Motor neuron (in vitro differentiated cells): ENCODE measurements around the gene PDK4. TPM values are rescaled to one million over a fixed set of nuclear protein-coding genes. Genes with fewer than 3 reads are reported as not detected.

Experiments used
- ATAC-seq, 8 experiments: fragments of 200-7000 bp; cut with Tn5 transposase; replicated peaks in 6 of 8; 2 replicates each; pipeline ENCODE4 v1.8.0; 2021; ENCODE audit warnings: mild to moderate bottlenecking in 8 of 8, moderate library complexity in 8 of 8
- H3K27ac ChIP-seq, 2 donors: fragments of 250-450 bp; sonication (Bioruptor Pico); 2 replicates each; pipeline ENCODE4 v1.9.0; 2021; ENCODE audit warnings: antibody characterized with exemption in 2 of 2, mild to moderate bottlenecking in 2 of 2, moderate library complexity in 1 of 2
- H3K4me1 ChIP-seq, 2 donors: fragments of 250-450 bp; sonication (Bioruptor Pico); replicated peaks in 1 of 2; 2 replicates each; pipeline ENCODE4 v1.6.1; 2021; ENCODE audit warnings: antibody characterized with exemption in 2 of 2, mild to moderate bottlenecking in 2 of 2, moderate library complexity in 1 of 2
- H3K4me3 ChIP-seq, 5 donors: fragments of 250-450 bp; sonication (Bioruptor Pico); 2 replicates each; pipeline ENCODE4 v1.9.0; 2021; ENCODE audit warnings: antibody characterized with exemption in 5 of 5, mild to moderate bottlenecking in 5 of 5, moderate library complexity in 4 of 5
- WGBS, 10 experiments: fragments of 450-650 bp; shearing (Covaris generic); methylation state at CpG; one replicate each; pipeline ENCODE4 v1.0.0; 2022; 5-methylcytosine and 5-hydroxymethylcytosine counted together
- in situ Hi-C, 9 experiments: fragments of 400-800 bp; cut with MboI; loops; one replicate each; pipeline ENCODE4 v1.15.0; 2021; ENCODE audit warnings: low sequenced_read_pairs in 9 of 9, low pct_unique_long_range_greater_than_20kb in 2 of 9; ENCODE audit not compliant: unreplicated experiment in 9 of 9
- total RNA-seq, 8 experiments: library from RNA; unstranded; fragments of 300-600 nt; gene quantifications; 2 replicates each; pipeline versions ENCODE4 v1.2.3 to v1.2.4, GENCODE V29; 2022

PDK4 gene
- total RNA-seq: 10 to 100 TPM in 1 of 8 experiments, 1 to 10 TPM in 2, under 1 TPM in 4, not detected in 1; 0.22 to 23.2 (median 0.87) TPM

- in situ Hi-C loops: no loop called here
- WGBS, 10 experiments: 0 to 7% (median 0%) methylated on average over 1 to 23 of the region's 63 CpGs; no CpG with 5 or more reads in 1 of the 10 experiments
- Histone ChIP-seq H3K4me3 (peak within 1 kb of the TSS; percentile 17 to 45 (median 33)), H3K27ac (no peak within 1 kb of the TSS), H3K4me1 (peaks cover 0 to 2% of the 10 kb centered on the region in 2 donors)
- peak; percentile 89 to 96 (median 95) for ATAC-seq
Observed at GRCh38 chr7:95596198-95597063, at the start of gene PDK4. PDK4 (minus strand) TSS chr7:95596516; CDS start chr7:95596293, 223 bp downstream.

DNA sequence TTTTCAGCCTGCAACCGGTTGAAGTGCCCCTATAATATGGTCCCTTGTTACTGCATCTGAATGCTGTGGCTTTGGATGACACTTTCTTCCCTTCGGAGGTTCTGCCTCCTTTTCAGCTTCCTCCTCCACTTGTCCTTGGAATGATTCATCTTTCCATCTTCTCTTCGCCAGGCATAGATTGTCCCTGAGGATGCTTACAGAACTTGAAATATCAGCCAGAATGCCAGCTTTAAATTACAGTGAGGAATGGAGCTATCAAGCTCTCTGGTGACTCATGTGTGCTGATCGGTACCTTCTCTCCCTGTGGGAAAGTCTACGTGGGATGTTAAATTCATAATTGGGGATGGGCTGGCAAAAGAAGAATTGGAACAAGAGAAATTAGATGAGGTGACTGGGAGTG is 45.9 kb upstream of the PDK4 start:
- peaks cover 0 to 3% of the 10 kb centered on the region in 2 donors for H3K4me1 ChIP-seq
- no peak overlapping the region for H3K27ac ChIP-seq
- ATAC-seq: peak in 1 of 8 experiments; percentile 27
- in situ Hi-C loops: no loop called here
- WGBS, 10 experiments: 11 to 82% (median 67%) methylated on average over 1 to 5 of the region's 5 CpGs
- no peak overlapping the region for H3K4me3 ChIP-seq

DNA sequence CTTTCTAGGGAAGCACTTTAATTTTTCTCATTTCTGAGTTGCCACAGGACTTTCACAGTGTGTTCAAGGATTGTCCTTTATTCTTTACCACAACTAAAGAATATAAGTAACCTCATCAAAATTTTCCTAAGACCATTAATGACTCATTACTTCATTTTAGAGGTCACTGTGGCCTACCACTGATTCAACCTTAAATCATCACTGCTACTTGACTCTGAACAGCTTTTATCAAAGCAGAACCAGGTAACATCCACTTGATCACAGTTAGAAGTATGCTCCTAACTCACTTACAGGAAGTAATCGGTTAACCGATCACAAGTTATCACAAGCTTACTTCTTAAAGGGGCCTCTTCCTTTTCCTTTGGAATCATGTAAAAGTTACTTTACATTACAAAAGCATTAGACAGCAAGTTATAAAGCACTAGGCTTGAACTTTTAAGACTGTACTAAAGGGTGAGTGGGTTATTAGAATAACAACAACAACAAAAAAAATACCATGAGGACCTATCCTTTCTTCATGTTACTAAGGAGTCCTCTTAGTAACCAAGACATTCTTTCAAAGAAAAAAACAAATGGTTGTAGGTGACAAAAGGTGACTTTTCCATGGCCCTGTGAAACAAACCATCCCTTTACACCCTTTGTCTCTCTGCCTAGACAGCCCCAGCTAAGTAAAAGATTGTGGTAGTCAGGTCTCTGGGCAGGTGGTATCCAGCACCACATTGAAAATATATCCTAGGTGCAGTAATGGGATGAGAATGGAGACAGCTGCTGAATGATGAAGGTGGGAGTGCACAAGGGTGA is 40.0 kb upstream of the PDK4 start:
- peak in 5 of 8 experiments; percentile 65 to 93 (median 76) for ATAC-seq
- WGBS, 10 experiments: 0 to 100% (median 11%) methylated on average over 1 to 2 of the region's 2 CpGs; no CpG with 5 or more reads in 3 of the 10 experiments
- in situ Hi-C loops: no loop called here
- Histone ChIP-seq H3K4me3 (no peak overlapping the region), H3K27ac (peak overlapping the region; percentile 38 to 57), H3K4me1 (peaks cover 4 to 7% of the 10 kb centered on the region in 2 donors)

DNA sequence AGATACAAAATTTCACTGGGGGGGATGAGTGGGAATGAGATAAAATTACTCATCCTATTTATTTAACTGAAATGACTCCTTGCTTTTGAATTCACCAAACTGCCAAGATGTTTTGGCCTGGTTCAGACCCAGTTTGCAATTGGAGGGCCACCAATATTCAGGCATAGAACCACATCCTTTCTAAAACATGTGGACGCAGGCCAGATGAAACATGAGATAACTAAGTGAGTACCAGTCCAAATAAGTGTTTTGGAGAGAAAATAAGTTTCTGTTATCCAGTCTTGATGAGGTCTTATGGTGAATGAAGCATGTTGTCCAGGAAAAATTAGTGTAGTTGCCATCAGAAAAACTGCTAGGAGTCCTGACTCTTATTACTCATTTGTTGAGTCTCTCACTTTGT is 36.3 kb upstream of the PDK4 start:
- H3K4me3 ChIP-seq: no peak overlapping the region
- WGBS, 10 experiments: 0 to 100% (median 55%) methylated on average over 1 of the region's 1 CpG; no CpG with 5 or more reads in 2 of the 10 experiments
- no peak overlapping the region for H3K27ac ChIP-seq
- in situ Hi-C loops: no loop called here
- peaks cover 4% of the 10 kb centered on the region in 2 donors for H3K4me1 ChIP-seq
- no peak for ATAC-seq

DNA sequence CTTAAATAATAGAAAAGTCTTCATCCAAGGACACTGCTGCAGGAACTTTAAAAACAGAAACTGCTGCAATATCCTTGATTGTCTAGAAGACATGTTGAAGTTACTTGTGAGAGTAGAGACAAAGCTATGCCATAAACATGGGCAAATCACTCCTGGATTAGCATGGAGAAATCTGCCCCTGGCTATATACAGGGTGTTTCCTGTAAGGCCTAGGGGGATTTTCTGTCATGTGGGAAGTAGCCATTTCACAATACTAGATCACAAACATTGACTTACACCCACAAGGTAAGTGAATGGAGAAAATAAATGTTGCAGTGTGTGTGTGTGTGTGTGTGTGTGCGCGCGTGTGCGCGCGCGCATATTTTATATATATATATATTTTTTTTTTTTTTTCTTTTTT is 35.2 kb upstream of the PDK4 start:
- in situ Hi-C loops: no loop called here
- H3K27ac ChIP-seq: no peak overlapping the region
- ATAC-seq: peak in 3 of 8 experiments; percentile 30 to 74 (median 66)
- H3K4me1 ChIP-seq: peaks cover 4% of the 10 kb centered on the region in 2 donors
- 67 to 96% (median 87%) methylated on average over 3 to 7 of the region's 7 CpGs; no CpG with 5 or more reads in 4 of the 10 experiments for WGBS, 10 experiments
- no peak overlapping the region for H3K4me3 ChIP-seq

GRCh38 chr7:95630702-95631458 is 34.6 kb upstream of the PDK4 start:
- Histone ChIP-seq H3K4me3 (no peak overlapping the region), H3K27ac (no peak overlapping the region), H3K4me1 (peaks cover under 1% of the 10 kb centered on the region in 2 donors)
- in situ Hi-C loops: no loop called here
- ATAC-seq: peak in 3 of 8 experiments; percentile 78 to 86 (median 79)
- WGBS, 10 experiments: 40 to 100% (median 72%) methylated on average over 2 to 6 of the region's 6 CpGs

DNA sequence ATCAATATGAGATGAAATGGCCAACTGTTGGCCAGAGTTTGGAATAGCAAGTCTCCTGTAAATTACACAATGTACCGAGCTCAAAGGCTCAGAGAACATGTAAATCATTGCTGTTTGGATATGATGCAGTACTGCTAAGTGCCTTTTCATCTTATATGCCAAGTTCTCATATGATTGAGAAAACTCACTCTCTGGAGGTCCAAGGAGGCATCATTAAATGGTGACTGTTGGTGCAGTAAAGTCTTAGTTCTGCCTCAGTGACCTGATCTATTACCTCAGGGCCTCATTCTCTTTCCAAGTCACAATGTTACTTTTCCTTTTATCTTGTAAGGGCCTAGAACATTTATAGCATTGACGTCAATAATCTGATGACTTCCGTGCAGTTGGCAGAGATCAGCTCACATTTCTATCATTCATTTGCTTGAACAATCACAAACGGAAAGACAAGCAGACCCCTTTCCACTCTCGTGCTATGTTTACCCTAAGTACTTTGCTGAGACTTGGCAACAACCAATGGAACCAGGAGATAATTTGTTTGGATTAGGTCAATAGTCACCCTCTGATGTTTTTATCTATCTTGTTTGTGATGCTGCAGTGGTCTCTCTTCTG is 32.6 kb upstream of the PDK4 start:
- no peaks in the 10 kb centered on the region for H3K4me1 ChIP-seq
- H3K4me3 ChIP-seq: no peak overlapping the region
- in situ Hi-C loops: no loop called here
- WGBS, 10 experiments: 8 to 94% (median 71%) methylated on average over 1 to 5 of the region's 5 CpGs; no CpG with 5 or more reads in 1 of the 10 experiments
- ATAC-seq: peak in 3 of 8 experiments; percentile 22 to 90 (median 66)
- H3K27ac ChIP-seq: no peak overlapping the region

DNA sequence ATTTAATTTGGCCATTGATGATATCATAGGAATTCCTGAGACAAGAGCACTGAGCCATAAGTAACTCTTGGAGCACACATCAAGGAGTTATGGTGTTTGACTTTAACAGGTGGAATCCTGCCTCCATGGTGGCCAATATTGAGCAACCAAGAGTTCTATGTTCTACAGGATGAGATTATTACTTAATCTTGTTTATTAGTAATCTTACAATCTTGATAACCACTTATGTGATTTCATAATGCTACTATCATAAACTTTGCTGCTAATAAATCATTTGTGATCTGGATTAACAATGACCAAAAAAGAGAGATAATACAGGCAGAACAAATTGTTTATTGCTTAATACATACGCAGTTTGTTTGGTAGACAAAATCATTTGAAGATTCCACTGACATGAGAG is 27.5 kb upstream of the PDK4 start:
- Histone ChIP-seq H3K27ac (no peak overlapping the region), H3K4me3 (no peak overlapping the region), H3K4me1 (no peaks in the 10 kb centered on the region)
- WGBS, 10 experiments: 0 to 100% (median 50%) methylated on average over 1 of the region's 1 CpG; no CpG with 5 or more reads in 3 of the 10 experiments
- ATAC-seq: no peak
- in situ Hi-C loops: no loop called here

GRCh38 chr7:95622859-95623258 is 26.5 kb upstream of the PDK4 start:
- Histone ChIP-seq H3K4me3 (no peak overlapping the region), H3K4me1 (no peaks in the 10 kb centered on the region), H3K27ac (no peak overlapping the region)
- in situ Hi-C loops: no loop called here
- ATAC-seq: no peak
- 38 to 100% (median 97%) methylated on average over 1 to 3 of the region's 3 CpGs; no CpG with 5 or more reads in 2 of the 10 experiments for whole genome bisulfite sequencing, 10 experiments

- Histone ChIP-seq H3K4me3 (no peak overlapping the region), H3K4me1 (no peaks in the 10 kb centered on the region), H3K27ac (no peak overlapping the region)
- ATAC-seq: peak in 1 of 8 experiments; percentile 28
- in situ Hi-C loops: no loop called here
Observed at GRCh38 chr7:95622001-95622549, 25.8 kb upstream of the PDK4 start.

GRCh38 chr7:95621404-95621803 is 25.1 kb upstream of the PDK4 start:
- no peak overlapping the region for H3K27ac ChIP-seq
- in situ Hi-C loops: no loop called here
- H3K4me1 ChIP-seq: no peaks in the 10 kb centered on the region
- ATAC-seq: no peak
- no peak overlapping the region for H3K4me3 ChIP-seq
- 0 to 100% (median 45%) methylated on average over 1 of the region's 1 CpG; no CpG with 5 or more reads in 2 of the 10 experiments for WGBS, 10 experiments

DNA sequence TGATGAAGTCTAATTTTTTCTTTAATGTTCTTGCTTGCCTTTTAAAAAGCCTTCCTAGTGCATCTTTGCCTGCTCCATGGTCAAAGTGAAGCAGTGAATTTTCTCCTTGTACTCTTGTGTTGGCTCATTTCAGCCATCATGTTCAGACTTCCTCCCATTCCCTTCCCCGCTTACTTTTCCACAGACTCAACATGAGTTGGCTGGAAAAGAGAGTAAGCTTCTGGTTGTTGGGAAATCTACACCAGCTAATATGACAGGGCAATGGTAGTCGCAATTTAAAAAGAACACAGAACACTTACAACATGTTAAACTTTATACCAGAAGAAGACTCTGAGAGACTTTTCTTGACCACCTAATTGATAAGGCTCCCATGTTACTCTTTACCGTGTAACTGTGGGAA is 24.3 kb upstream of the PDK4 start:
- no peak for ATAC-seq
- Histone ChIP-seq H3K4me3 (no peak overlapping the region), H3K4me1 (no peaks in the 10 kb centered on the region), H3K27ac (no peak overlapping the region)
- 60 to 100% (median 90%) methylated on average over 1 to 3 of the region's 3 CpGs; no CpG with 5 or more reads in 1 of the 10 experiments for WGBS, 10 experiments
- in situ Hi-C loops: no loop called here
